ENCODE results near the gene PGAP1.

DNA sequence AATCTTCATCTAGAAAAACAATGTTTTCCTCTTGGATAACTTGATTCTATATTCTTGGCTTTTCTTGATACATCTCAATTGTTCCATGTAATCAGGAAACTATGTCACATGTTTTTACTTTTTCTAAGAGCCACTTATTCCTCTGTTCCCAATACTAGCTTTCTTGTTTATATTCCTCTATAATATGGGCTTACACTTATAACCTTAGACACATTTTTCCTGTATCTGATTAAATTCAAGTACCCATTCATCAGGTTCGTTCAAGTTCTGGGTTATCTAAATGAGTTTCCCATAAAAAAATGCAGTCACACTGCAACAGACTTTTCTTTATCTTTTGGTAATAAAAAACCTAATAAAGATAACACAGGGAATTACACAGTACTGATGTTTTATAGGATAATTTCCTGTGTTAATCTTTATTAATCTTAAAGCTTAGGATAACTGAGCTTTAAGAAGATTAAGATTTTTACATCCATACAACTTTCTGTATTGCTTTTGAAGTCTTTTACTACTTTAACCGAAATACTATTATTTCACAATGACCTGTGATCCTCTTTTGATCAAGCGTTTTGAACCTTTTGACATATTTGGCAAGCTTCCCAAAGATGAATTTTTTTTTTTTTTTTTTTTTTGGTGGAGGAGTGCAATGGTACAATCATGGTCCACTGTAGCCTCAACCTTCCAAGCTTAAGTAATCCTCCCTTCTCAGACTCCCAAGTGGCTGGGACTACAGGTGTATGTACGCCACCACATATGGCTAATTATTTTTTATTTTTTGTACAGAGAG, 73.0 kb downstream of the PGAP1 start:
- TF ChIP-seq YY1 (IDR thresholded peaks at IDR 0.05; ENCODE audit: low read depth) (no peak), CREB1 (IDR thresholded peaks at IDR 0.05; ENCODE audit: low read depth) (no peak), EP300 (IDR thresholded peaks at IDR 0.05; ENCODE audit: borderline replicate concordance) (no peak), CEBPB (IDR thresholded peaks at IDR 0.05) (no peak), RAD21 (IDR thresholded peaks at IDR 0.05; ENCODE audit: low read depth) (no peak)
- TF ChIP-seq, protein P1, sequence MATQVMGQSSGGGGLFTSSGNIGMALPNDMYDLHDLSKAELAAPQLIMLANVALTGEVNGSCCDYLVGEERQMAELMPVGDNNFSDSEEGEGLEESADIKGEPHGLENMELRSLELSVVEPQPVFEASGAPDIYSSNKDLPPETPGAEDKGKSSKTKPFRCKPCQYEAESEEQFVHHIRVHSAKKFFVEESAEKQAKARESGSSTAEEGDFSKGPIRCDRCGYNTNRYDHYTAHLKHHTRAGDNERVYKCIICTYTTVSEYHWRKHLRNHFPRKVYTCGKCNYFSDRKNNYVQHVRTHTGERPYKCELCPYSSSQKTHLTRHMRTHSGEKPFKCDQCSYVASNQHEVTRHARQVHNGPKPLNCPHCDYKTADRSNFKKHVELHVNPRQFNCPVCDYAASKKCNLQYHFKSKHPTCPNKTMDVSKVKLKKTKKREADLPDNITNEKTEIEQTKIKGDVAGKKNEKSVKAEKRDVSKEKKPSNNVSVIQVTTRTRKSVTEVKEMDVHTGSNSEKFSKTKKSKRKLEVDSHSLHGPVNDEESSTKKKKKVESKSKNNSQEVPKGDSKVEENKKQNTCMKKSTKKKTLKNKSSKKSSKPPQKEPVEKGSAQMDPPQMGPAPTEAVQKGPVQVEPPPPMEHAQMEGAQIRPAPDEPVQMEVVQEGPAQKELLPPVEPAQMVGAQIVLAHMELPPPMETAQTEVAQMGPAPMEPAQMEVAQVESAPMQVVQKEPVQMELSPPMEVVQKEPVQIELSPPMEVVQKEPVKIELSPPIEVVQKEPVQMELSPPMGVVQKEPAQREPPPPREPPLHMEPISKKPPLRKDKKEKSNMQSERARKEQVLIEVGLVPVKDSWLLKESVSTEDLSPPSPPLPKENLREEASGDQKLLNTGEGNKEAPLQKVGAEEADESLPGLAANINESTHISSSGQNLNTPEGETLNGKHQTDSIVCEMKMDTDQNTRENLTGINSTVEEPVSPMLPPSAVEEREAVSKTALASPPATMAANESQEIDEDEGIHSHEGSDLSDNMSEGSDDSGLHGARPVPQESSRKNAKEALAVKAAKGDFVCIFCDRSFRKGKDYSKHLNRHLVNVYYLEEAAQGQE (IDR thresholded peaks at IDR 0.05; ENCODE audit: low read depth), result no peak

Measured in Ishikawa (cell line).